ENCODE results near the gene AXIN1. TPM values are rescaled to one million over a fixed set of nuclear protein-coding genes. Genes with fewer than 3 reads are reported as not detected.

The AXIN1 gene
- total and polyA plus RNA-seq, 9 of the 15 experiments (the other 6 are each of a cell fraction or from before 2014, with no cell fraction given): 0.42 to 58.0 (median 25.9) TPM

DNA sequence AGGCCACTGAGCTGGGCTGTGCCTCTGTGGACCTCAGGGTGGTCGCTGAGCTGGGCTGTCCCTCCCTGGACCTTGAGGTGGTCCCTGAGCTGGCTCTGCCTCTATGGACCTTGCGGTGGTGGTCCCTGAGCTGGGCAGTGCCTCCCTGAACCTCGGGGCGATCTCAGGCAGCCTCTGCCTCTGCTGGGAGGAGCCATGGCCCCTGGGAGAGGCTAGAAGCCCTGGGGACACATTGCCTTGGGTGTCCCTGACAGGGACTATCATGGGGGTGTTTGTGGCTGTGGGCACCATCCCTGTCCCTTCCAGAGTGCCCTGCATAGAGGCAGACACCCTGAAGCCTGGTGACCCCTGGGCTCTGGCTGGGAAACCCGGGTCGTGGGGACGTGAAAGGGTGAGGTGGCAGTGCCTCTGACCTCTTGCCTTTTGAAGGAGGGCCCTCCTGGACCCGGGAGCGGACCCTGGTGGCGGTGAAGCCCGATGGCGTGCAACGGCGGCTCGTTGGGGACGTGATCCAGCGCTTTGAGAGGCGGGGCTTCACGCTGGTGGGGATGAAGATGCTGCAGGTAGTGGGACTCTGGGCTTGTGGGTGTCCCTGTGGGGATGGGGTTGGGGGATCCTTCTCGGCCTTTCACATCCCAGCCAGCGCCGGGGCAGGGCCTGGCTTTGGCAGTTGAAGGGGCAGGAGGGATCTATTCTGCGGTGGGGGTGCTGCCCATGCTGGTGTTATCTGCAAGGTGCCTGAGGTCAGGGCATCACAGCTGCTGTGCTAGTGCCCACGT, 46.2 kb upstream of the AXIN1 start (continued):
- TF ChIP-seq HSF4 (CRISPR knock-in tag; IDR thresholded peaks at IDR 0.05; ENCODE audit: borderline replicate concordance): no peak
- no peak for TF ChIP-seq CBX1 (IDR thresholded peaks at IDR 0.05; ENCODE audit: low read depth)
- no peak for TF ChIP-seq SMARCA4 (IDR thresholded peaks at IDR 0.05)
- TF ChIP-seq ZNF134 (CRISPR knock-in tag; conservative IDR thresholded peaks at IDR 0.05): no peak
- TF ChIP-seq ZNF316 (IDR thresholded peaks at IDR 0.05): no peak
- TF ChIP-seq, protein P1, sequence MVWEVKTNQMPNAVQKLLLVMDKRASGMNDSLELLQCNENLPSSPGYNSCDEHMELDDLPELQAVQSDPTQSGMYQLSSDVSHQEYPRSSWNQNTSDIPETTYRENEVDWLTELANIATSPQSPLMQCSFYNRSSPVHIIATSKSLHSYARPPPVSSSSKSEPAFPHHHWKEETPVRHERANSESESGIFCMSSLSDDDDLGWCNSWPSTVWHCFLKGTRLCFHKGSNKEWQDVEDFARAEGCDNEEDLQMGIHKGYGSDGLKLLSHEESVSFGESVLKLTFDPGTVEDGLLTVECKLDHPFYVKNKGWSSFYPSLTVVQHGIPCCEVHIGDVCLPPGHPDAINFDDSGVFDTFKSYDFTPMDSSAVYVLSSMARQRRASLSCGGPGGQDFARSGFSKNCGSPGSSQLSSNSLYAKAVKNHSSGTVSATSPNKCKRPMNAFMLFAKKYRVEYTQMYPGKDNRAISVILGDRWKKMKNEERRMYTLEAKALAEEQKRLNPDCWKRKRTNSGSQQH (CRISPR knock-in tag; IDR thresholded peaks at IDR 0.05): no peak
- TF ChIP-seq ZNF224 (CRISPR knock-in tag; IDR thresholded peaks at IDR 0.05): no peak
- TF ChIP-seq, protein P2, sequence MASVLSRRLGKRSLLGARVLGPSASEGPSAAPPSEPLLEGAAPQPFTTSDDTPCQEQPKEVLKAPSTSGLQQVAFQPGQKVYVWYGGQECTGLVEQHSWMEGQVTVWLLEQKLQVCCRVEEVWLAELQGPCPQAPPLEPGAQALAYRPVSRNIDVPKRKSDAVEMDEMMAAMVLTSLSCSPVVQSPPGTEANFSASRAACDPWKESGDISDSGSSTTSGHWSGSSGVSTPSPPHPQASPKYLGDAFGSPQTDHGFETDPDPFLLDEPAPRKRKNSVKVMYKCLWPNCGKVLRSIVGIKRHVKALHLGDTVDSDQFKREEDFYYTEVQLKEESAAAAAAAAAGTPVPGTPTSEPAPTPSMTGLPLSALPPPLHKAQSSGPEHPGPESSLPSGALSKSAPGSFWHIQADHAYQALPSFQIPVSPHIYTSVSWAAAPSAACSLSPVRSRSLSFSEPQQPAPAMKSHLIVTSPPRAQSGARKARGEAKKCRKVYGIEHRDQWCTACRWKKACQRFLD (CRISPR knock-in tag; IDR thresholded peaks at IDR 0.05): no peak
- no peak for TF ChIP-seq CSDE1 (IDR thresholded peaks at IDR 0.05)
- no peak for TF ChIP-seq ZBTB8A (IDR thresholded peaks at IDR 0.05; ENCODE audit: partially characterized antibody)
- TF ChIP-seq HNRNPL (IDR thresholded peaks at IDR 0.05; ENCODE audit: low read depth, low read length): no peak
- 0 out of 2 replicates have a peak, but pooled peaks have one; percentile 23 for TF ChIP-seq USF1 (CRISPR knock-in tag; IDR thresholded peaks at IDR 0.05)
- TF ChIP-seq FOXJ2 (tag; IDR thresholded peaks at IDR 0.05): no peak
- TF ChIP-seq, protein P3, sequence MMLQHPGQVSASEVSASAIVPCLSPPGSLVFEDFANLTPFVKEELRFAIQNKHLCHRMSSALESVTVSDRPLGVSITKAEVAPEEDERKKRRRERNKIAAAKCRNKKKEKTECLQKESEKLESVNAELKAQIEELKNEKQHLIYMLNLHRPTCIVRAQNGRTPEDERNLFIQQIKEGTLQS (IDR thresholded peaks at IDR 0.05): no peak
- TF ChIP-seq, protein P3 (CRISPR knock-in tag; conservative IDR thresholded peaks at IDR 0.05): no peak
- no peak for TF ChIP-seq ZNF592 (IDR thresholded peaks at IDR 0.05)
- TF ChIP-seq MEF2D (tag; conservative IDR thresholded peaks at IDR 0.05; ENCODE audit: low read depth): no peak
- TF ChIP-seq BRF1 (IDR thresholded peaks at IDR 0.05; ENCODE audit: borderline replicate concordance, extremely low read depth, insufficient read length): no peak
- no peak for TF ChIP-seq NR3C1 (CRISPR knock-in tag; IDR thresholded peaks at IDR 0.05)

All from K562 (cell line).